Liver (tissue), 9 donors: ENCODE results near the gene NUCB2. TPM values are rescaled to one million over a fixed set of nuclear protein-coding genes. Genes with fewer than 3 reads are reported as not detected.

ENCODE experiments used
- DNase-seq: peaks from one replicate; pipeline ENCODE4 v3.0.0-alpha.2; 2017; ENCODE audit warnings: low spot score
- H3K27ac ChIP-seq, 2 donors: one replicate each; pipeline ENCODE4 v1.7.0; 2013; ENCODE audit warnings: inconsistent platforms in 2 of 2, low read length in 2 of 2, control low read depth in 1 of 2, low read depth in 1 of 2, mild to moderate bottlenecking in 1 of 2
- H3K27me3 ChIP-seq, 4 donors: one replicate each; pipeline versions ENCODE4 v1.6.1 to v1.7.0; 2013; ENCODE audit warnings: low read length in 3 of 4, inconsistent platforms in 1 of 4, mild to moderate bottlenecking in 1 of 4, moderate library complexity in 1 of 4; ENCODE audit not compliant: control insufficient read depth in 4 of 4, insufficient read depth in 4 of 4
- H3K36me3 ChIP-seq, 4 donors: one replicate each; pipeline versions ENCODE4 v1.6.1 to v1.7.0; 2013; ENCODE audit warnings: low read length in 3 of 4, mild to moderate bottlenecking in 3 of 4, low read depth in 1 of 4, moderate library complexity in 1 of 4; ENCODE audit not compliant: control insufficient read depth in 4 of 4, insufficient read depth in 3 of 4
- H3K4me1 ChIP-seq, 4 donors: one replicate each; pipeline versions ENCODE4 v1.6.1 to v1.7.0; 2013; ENCODE audit warnings: low read length in 3 of 4, mild to moderate bottlenecking in 3 of 4, moderate library complexity in 1 of 4; ENCODE audit not compliant: control insufficient read depth in 4 of 4, insufficient read depth in 4 of 4
- H3K4me3 ChIP-seq, 3 donors: one replicate each; pipeline versions ENCODE4 v1.6.1 to v1.7.0; 2013; ENCODE audit warnings: low read length in 3 of 3, control low read depth in 1 of 3, low read depth in 1 of 3, mild to moderate bottlenecking in 1 of 3
- H3K9ac ChIP-seq, 2 donors: one replicate each; pipeline ENCODE4 v1.7.0; 2013; ENCODE audit warnings: low read length in 2 of 2, mild to moderate bottlenecking in 2 of 2, moderate library complexity in 2 of 2, control low read depth in 1 of 2, low read depth in 1 of 2
- H3K9me3 ChIP-seq, 4 donors: one replicate each; pipeline versions ENCODE4 v1.6.1 to v1.7.0; 2013; ENCODE audit warnings: low read length in 3 of 4; ENCODE audit not compliant: control insufficient read depth in 4 of 4
- ATF3 ChIP-seq: IDR thresholded peaks from 2 replicates; pipeline ENCODE4 v1.6.1; 2016; ENCODE audit warnings: antibody characterized with exemption
- EGR1 ChIP-seq, 2 donors: IDR thresholded peaks; 2 replicates each; pipeline ENCODE4 v1.6.1; 2016 to 2018; ENCODE audit warnings: antibody characterized with exemption in 2 of 2, low read depth in 2 of 2
- FOXA1 ChIP-seq: IDR thresholded peaks from 2 replicates; pipeline ENCODE4 v1.6.1; 2016; ENCODE audit warnings: antibody characterized with exemption
- FOXA2 ChIP-seq: IDR thresholded peaks from 2 replicates; pipeline ENCODE4 v1.6.1; 2016; ENCODE audit warnings: antibody characterized with exemption
- GABPA ChIP-seq, 2 donors: IDR thresholded peaks in 1 of 2; conservative IDR thresholded peaks in 1 of 2; 2 replicates each; pipeline ENCODE4 v1.6.1; 2016; ENCODE audit warnings: antibody characterized with exemption in 2 of 2, mild to moderate bottlenecking in 1 of 2, moderate library complexity in 1 of 2
- HNF4A ChIP-seq, 2 donors: conservative IDR thresholded peaks; 2 replicates each; pipeline ENCODE4 v1.6.1; 2016; ENCODE audit warnings: antibody characterized with exemption in 2 of 2, mild to moderate bottlenecking in 2 of 2
- HNF4G ChIP-seq: IDR thresholded peaks from 2 replicates; pipeline ENCODE4 v1.6.1; 2016; ENCODE audit warnings: antibody characterized with exemption
- JUND ChIP-seq, 2 donors: IDR thresholded peaks; 2 replicates each; pipeline ENCODE4 v1.6.1; 2016; ENCODE audit warnings: antibody characterized with exemption in 2 of 2
- MAX ChIP-seq: IDR thresholded peaks from 2 replicates; pipeline ENCODE4 v1.6.1; 2016; ENCODE audit warnings: antibody characterized with exemption
- NR2F2 ChIP-seq: IDR thresholded peaks from 2 replicates; pipeline ENCODE4 v1.6.1; 2016; ENCODE audit warnings: antibody characterized with exemption
- RAD21 ChIP-seq, 2 donors: IDR thresholded peaks; 2 replicates each; pipeline ENCODE4 v1.6.1; 2016; ENCODE audit warnings: antibody characterized with exemption in 2 of 2, mild to moderate bottlenecking in 2 of 2
- REST ChIP-seq: IDR thresholded peaks from 2 replicates; pipeline ENCODE4 v1.6.1; 2016; ENCODE audit warnings: antibody characterized with exemption, mild to moderate bottlenecking
- RXRA ChIP-seq, 2 donors: IDR thresholded peaks; 2 replicates each; pipeline ENCODE4 v1.6.1; 2017 to 2018; ENCODE audit warnings: antibody characterized with exemption in 2 of 2, mild to moderate bottlenecking in 1 of 2
- SP1 ChIP-seq: IDR thresholded peaks from 2 replicates; pipeline ENCODE4 v1.6.1; 2018; ENCODE audit warnings: antibody characterized with exemption, mild to moderate bottlenecking
- TAF1 ChIP-seq: conservative IDR thresholded peaks from 2 replicates; pipeline ENCODE4 v1.6.1; 2016; ENCODE audit warnings: antibody characterized with exemption, mild to moderate bottlenecking
- YY1 ChIP-seq: IDR thresholded peaks from 2 replicates; pipeline ENCODE4 v1.6.1; 2016; ENCODE audit warnings: antibody characterized with exemption, mild to moderate bottlenecking
- ZBTB33 ChIP-seq: IDR thresholded peaks from 2 replicates; pipeline ENCODE4 v1.6.1; 2016; ENCODE audit warnings: antibody characterized with exemption
- WGBS: extraction: QIAGEN DNeasy Blood & Tissue Kit; methylation state at CpG from one replicate; pipeline ENCODE4 v1.1.7; 2013; 5-methylcytosine and 5-hydroxymethylcytosine counted together
- polyA plus RNA-seq, 2 donors: library from polyadenylated mRNA; stranded (reverse) in 1 of 2; unstranded in 1 of 2; fragments of 200-250 nt in 1 of 2; fragments of >200 nt in 1 of 2; fragmentation: Nextera tagmentation in 1 of 2; extraction: Ambion mirVana in 1 of 2; gene quantifications; one replicate each; pipeline versions ENCODE4 v1.2.1 to v1.2.3, GENCODE V29; 2013 to 2015
- total RNA-seq, 2 donors: library from RNA; depleted of rRNA; stranded (reverse); fragments of >200 nt; gene quantifications; one replicate each; pipeline ENCODE4 v1.2.3, GENCODE V29; 2014
- TF ChIP-seq, protein P1 (sequence below): fragments of 150-350 bp; IDR thresholded peaks from 2 replicates; pipeline ENCODE4 v1.5.1; 2017; ENCODE audit warnings: improper control_type of control experiment, low read depth, low read length; ENCODE audit not compliant: missing input control
- donor health status: healthy.
- donor health status: healthy.
- donor health status: healthy.
- donor health status: healthy.
- donor health status: healthy.

Gene NUCB2
- total and polyA plus RNA-seq, 4 donors, result 68.5 to 112 (median 103) TPM

GRCh38 chr11:17257196-17257595 is 19.3 kb upstream of the NUCB2 start:
- Histone ChIP-seq H3K27ac (no peak overlapping the region), H3K36me3 (no peaks in the 10 kb centered on the region), H3K9me3 (no peaks in the 10 kb centered on the region), H3K4me1 (no peaks in the 10 kb centered on the region), H3K4me3 (no peak overlapping the region), H3K27me3 (no peaks in the 10 kb centered on the region), H3K9ac (no peak overlapping the region)
- 83% methylated on average over 1 of the region's 1 CpG for WGBS
- no peak for DNase-seq
- TF ChIP-seq ATF3, result no peak
- no peak for TF ChIP-seq EGR1 (IDR thresholded peaks at IDR 0.05; ENCODE audit: low read depth in 2 of 2)
- no peak for TF ChIP-seq HNF4G
- no peak for TF ChIP-seq GABPA (IDR thresholded peaks at IDR 0.05 in 1 of 2, conservative IDR thresholded peaks at IDR 0.05 in 1 of 2)
- no peak for TF ChIP-seq YY1
- no peak for TF ChIP-seq SP1
- no peak for TF ChIP-seq HNF4A (conservative IDR thresholded peaks at IDR 0.05)
- TF ChIP-seq, protein P1, sequence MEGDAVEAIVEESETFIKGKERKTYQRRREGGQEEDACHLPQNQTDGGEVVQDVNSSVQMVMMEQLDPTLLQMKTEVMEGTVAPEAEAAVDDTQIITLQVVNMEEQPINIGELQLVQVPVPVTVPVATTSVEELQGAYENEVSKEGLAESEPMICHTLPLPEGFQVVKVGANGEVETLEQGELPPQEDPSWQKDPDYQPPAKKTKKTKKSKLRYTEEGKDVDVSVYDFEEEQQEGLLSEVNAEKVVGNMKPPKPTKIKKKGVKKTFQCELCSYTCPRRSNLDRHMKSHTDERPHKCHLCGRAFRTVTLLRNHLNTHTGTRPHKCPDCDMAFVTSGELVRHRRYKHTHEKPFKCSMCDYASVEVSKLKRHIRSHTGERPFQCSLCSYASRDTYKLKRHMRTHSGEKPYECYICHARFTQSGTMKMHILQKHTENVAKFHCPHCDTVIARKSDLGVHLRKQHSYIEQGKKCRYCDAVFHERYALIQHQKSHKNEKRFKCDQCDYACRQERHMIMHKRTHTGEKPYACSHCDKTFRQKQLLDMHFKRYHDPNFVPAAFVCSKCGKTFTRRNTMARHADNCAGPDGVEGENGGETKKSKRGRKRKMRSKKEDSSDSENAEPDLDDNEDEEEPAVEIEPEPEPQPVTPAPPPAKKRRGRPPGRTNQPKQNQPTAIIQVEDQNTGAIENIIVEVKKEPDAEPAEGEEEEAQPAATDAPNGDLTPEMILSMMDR, result no peak
- TF ChIP-seq TAF1, result no peak
- no peak for TF ChIP-seq RXRA (IDR thresholded peaks at IDR 0.05)
- no peak for TF ChIP-seq FOXA2
- TF ChIP-seq MAX, result no peak
- no peak for TF ChIP-seq JUND (IDR thresholded peaks at IDR 0.05)
- no peak for TF ChIP-seq RAD21 (IDR thresholded peaks at IDR 0.05)
- no peak for TF ChIP-seq NR2F2
- TF ChIP-seq FOXA1, result no peak
- TF ChIP-seq REST, result no peak
- TF ChIP-seq ZBTB33, result no peak

DNA sequence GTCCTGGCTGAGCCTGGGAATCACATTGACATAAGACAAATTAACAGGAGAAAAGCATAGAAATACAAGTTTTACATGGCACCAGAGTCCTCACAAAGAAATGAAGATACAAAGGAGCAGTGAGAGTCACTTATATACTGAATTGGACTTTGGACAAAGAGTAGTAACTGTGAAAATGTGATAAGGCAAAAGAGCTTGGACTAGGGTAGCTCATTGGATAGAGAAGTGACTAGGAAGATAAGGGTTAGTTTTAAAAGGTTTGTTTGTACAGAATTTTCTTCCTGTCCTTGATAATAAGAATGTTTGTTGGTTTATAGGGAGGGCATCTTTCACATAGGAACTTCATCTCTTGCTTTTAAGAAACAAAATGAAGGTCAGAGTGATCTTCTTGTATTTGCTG is 17.9 kb upstream of the NUCB2 start:
- no peak overlapping the region for H3K27ac ChIP-seq
- no peak overlapping the region for H3K4me3 ChIP-seq
- H3K4me1 ChIP-seq, result no peaks in the 10 kb centered on the region
- H3K9me3 ChIP-seq, result no peaks in the 10 kb centered on the region
- no peak overlapping the region for H3K9ac ChIP-seq
- no peak for DNase-seq
- no peaks in the 10 kb centered on the region for H3K27me3 ChIP-seq
- H3K36me3 ChIP-seq, result no peaks in the 10 kb centered on the region
- TF ChIP-seq GABPA (IDR thresholded peaks at IDR 0.05 in 1 of 2, conservative IDR thresholded peaks at IDR 0.05 in 1 of 2) (no peak), RXRA (IDR thresholded peaks at IDR 0.05) (no peak), ATF3 (no peak), EGR1 (IDR thresholded peaks at IDR 0.05; ENCODE audit: low read depth in 2 of 2) (no peak), HNF4G (no peak), FOXA1 (no peak), SP1 (no peak), TAF1 (no peak), JUND (IDR thresholded peaks at IDR 0.05) (no peak), FOXA2 (no peak), RAD21 (IDR thresholded peaks at IDR 0.05) (no peak), MAX (no peak), ZBTB33 (no peak)
- TF ChIP-seq, protein P1, result no peak
